K562 (cell line): ENCODE measurements around the gene C19orf47.

Source experiments
- DNMT1 ChIP-seq: fragments of 450-650 bp; IDR thresholded peaks from 2 replicates; pipeline ENCODE4 v1.6.1; 2016; ENCODE audit warnings: antibody characterized with exemption, mild to moderate bottlenecking
- EZH2 ChIP-seq: IDR thresholded peaks from 2 replicates; pipeline ENCODE4 v1.6.1; 2012; ENCODE audit warnings: low read depth, mild to moderate bottlenecking, inconsistent platforms, low read length, borderline replicate concordance
- POLR2A ChIP-seq: fragments of 450-650 bp; conservative IDR thresholded peaks from 2 replicates; pipeline ENCODE4 v1.6.1; 2016
- TF ChIP-seq, protein P1 (sequence below), 2 experiments: fragments of 450-650 bp; formaldehyde crosslinking in 1 of 2; IDR thresholded peaks; 2 replicates each; pipeline versions ENCODE4 v1.4.0 to v1.6.1; 2014 to 2020; ENCODE audit warnings: mild to moderate bottlenecking in 2 of 2, borderline replicate concordance in 1 of 2, low read depth in 1 of 2

DNA sequence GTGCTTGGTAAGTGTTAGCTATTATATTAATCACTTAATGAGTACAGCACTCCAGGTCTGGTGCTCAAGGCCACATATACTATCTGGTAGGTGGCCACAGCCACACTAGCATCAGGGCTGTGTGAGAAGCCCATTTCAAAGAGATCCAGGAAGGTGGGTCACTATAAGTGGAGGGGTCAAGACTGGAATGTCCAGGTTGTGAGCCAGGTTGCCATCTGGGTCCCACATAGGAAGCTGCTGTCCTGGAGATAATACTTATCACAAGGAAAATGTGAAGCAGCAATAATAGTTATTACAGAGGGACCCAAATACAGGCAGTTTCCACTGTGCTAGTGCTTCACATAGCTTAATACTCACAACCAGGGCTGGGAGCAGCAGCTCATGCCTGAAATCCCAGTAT, 13.1 kb downstream of the C19orf47 start:
- TF ChIP-seq EZH2 (no peak), DNMT1 (no peak), POLR2A (no peak)
- TF ChIP-seq, protein P1, sequence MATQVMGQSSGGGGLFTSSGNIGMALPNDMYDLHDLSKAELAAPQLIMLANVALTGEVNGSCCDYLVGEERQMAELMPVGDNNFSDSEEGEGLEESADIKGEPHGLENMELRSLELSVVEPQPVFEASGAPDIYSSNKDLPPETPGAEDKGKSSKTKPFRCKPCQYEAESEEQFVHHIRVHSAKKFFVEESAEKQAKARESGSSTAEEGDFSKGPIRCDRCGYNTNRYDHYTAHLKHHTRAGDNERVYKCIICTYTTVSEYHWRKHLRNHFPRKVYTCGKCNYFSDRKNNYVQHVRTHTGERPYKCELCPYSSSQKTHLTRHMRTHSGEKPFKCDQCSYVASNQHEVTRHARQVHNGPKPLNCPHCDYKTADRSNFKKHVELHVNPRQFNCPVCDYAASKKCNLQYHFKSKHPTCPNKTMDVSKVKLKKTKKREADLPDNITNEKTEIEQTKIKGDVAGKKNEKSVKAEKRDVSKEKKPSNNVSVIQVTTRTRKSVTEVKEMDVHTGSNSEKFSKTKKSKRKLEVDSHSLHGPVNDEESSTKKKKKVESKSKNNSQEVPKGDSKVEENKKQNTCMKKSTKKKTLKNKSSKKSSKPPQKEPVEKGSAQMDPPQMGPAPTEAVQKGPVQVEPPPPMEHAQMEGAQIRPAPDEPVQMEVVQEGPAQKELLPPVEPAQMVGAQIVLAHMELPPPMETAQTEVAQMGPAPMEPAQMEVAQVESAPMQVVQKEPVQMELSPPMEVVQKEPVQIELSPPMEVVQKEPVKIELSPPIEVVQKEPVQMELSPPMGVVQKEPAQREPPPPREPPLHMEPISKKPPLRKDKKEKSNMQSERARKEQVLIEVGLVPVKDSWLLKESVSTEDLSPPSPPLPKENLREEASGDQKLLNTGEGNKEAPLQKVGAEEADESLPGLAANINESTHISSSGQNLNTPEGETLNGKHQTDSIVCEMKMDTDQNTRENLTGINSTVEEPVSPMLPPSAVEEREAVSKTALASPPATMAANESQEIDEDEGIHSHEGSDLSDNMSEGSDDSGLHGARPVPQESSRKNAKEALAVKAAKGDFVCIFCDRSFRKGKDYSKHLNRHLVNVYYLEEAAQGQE (IDR thresholded peaks at IDR 0.05; ENCODE audit: borderline replicate concordance), result no peak
- TF ChIP-seq, protein P1 (CRISPR knock-in tag; IDR thresholded peaks at IDR 0.05; ENCODE audit: low read depth), result no peak
